GM18868 (cell line): Measurements from ENCODE around the gene ADCY4.
"Not testable (repeated sequence)": the region's sequence is repeated elsewhere in the genome, so short reads cannot be mapped to it uniquely, and the experiment has no call there.

ENCODE experiments used
- ATAC-seq: cut with Tn5 transposase; IDR thresholded peaks from one replicate; pipeline ENCODE4 v1.9.1; 2021; ENCODE audit warnings: mild to moderate bottlenecking, moderate library complexity; ENCODE audit not compliant: unreplicated experiment

The ADCY4 gene

GRCh38 chr14:24340606-24341005 is 5.7 kb upstream of the ADCY4 start:
- ATAC-seq, result no peak

DNA sequence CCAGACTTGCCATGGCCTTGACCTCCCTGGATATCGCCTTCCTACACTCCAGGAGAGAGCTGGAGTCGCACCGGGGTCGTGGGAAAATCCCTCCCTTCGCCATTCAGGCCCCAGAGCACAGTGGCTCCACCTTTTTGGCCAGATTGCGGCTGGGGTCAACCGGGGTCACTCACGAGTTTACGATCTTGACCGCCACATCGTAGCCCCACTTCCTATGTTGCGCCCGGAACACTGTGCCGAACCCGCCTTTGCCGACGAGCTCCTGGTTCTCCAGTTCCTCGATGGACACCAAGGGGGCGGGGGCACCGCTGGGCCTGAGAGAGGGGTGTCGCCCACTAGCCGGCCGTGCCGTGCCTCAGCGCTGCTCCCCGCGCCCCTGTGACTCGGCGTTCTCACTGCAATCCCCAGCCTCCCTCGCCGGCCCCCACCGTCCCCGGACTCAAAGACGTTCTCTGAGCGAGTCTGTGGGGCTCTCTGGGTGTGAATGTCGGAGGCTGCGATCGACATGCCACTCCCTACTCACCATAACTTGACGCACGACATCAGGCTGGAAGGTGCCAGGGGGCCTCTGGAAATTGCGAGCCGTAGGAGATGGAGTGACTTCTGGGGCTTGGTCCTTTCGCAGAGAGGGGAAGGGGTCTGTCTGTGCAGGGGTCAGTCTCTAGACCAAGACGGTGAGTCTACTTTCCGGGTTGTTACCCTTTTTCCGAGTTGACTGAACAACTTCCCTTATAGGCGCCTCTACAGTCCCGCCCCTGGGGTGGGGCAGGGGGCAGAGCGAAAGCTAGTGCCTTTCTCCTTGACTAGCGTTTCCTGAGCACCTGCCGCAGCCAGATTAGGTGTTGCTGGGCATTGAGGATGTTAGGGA is 4.6 kb upstream of the ADCY4 start, which contains the start of gene RIPK3:
TSS of gene RIPK3 (minus strand) at position 708 of the 868 bp plus-strand sequence. CDS start at position 543, 165 bp downstream.
- peak; percentile 95 for ATAC-seq

- ATAC-seq, result no peak
These were observed 4.0 kb upstream of the ADCY4 start for GRCh38 chr14:24338843-24339242.

DNA sequence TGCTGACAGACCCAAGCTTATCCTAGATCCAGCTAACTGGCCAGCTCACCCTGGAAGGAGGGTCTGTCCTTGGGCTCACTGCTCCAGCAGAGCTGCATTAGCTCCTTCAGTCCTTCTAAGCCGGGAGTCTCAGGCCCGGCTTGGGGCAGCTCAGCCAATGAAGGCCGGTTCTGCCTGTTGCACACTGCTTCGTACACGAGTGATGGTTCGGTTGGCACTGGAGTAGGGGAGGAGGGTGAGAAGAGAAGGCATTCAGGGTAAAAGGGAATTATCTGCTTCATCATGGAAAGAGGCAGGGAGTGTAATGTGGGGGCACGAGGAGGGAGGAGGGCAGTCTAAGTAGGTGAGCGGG is 2.9 kb upstream of the ADCY4 start:
- ATAC-seq, result no peak

GRCh38 chr14:24337144-24337823 is 2.4 kb upstream of the ADCY4 start:
- no peak for ATAC-seq

DNA sequence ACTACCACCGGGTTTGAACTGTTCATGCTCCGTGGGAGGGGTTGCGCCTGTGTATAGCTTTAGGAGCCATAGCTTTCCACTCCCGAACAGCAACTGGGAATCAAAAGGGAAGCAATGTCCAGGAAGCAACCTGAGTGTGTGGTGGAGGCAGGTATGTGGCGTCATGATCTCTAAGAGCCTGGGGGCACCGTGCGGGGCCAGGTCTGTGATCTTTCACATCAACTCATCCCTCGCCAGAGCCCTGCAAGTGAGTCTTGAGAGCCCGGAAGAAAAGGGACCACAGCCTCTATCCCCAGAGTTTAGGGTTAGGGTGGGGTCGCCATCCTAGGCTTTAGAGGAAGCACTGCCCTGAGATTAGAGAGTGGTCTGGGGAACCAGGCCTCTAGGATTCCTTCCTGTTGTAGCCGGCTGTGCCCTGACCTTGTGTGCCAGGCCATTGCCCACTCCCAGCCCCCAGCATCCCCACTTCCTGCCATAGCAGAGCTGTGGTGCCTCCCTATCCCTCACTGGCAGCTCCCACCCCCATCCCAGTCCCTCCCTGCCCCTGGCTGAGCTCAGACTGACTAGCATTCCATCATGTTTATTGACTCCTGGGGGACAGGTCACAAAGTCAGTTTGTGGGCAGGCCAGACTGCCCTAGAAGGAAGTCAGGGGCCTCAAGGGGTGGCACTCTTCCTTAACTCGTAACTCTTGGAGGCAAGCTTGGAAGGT is 745 bp upstream of the ADCY4 start:
- ATAC-seq, result no peak

GRCh38 chr14:24332268-24332993 is 2.4 kb downstream of the ADCY4 start:
- ATAC-seq, result peak; percentile 89

DNA sequence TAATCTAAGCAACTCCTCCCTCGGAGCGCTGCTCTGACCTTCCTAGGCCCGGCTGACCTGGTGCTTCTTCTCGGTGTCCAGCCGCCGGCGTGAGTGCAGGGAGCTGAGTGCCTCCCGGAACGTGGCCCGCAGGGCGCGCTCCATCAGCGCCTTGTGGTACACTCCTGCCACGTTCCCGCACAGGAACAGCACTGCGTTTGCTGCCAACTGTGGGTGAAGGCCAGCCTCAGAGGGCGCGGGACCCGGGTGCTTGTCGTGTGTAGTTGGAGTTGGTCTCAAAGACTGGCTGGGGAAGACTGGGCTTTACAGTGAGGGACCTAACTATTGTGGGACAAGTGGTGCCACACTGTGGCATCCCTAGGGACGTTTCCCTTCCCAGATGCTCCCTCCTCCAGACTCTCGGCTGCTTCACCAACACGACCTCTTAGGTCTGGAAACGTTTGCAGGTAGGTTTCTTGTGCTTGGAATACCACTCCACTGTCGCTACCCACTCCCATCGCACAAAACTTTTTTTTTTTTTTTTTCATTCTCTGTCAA is 3.1 kb downstream of the ADCY4 start:
- no peak for ATAC-seq

- no peak for ATAC-seq
These were observed 3.7 kb downstream of the ADCY4 start for GRCh38 chr14:24330973-24331674.

DNA sequence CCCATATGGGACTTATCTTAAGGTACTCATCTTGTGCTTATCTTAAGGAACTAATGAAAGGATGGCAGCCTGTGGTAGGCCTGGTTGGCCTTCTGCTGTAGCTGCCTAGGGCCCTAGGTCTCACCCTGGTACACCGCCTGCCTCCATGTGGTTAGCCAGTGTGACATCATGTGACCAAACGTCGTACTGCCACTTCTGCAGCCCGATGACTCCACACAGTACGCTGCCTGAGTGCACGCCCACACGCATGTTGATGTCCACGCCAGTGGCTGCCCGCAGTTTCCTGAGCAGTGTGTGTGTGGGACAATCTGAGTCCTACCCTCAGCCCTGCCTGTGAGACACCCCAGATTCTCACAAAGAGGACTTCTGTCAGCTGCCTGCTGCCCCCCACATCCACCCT is 5.1 kb downstream of the ADCY4 start:
- no peak for ATAC-seq

- ATAC-seq, result no peak
These were observed 5.7 kb downstream of the ADCY4 start for GRCh38 chr14:24329073-24329663.

DNA sequence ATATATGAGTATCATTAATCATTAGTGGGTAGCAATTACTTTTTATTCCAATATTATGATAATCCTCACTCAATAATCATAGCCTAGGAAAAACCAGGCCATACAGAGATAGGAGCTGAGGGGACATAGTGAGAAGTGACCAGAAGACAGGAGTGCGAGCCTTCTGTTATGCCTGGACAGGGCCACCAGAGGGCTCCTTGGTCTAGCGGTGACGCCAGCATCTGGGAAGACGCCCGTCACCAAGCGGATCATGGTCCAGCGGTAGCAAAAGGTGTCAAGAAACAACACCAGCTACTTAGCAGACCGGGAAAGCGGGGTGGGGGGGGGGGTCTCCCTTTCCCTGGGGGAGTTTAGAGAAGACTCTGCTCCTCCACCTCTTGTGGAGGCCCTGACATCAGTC is 7.0 kb downstream of the ADCY4 start:
- ATAC-seq, result not testable (repeated sequence)

GRCh38 chr14:24327303-24327702 is 7.6 kb downstream of the ADCY4 start:
- ATAC-seq, result no peak

- no peak for ATAC-seq
These were observed 8.9 kb downstream of the ADCY4 start for GRCh38 chr14:24325963-24326362.

DNA sequence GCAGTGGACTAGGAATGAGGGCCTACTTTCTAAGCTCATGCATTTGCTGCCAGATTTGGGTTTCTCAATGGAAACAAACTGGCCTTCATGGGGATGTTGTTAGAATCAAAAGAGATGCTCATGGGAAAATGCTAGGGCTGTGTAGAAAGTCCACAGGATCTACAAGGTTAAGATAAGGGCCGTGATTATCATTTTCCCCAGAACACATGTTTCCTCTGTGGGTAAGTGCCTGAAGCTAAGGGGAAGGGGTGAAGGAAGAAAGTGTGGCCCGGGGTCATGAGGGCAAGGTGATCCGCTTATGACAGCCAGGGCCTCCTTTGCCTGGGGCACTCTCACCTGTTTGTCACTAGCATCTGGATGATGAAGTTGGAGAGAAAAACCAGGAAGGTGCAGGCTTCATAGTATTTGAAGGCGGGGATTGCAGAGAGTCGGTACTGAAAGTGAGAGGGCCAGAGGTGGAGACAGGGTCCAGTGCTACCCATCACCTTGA is 9.8 kb downstream of the ADCY4 start:
- no peak for ATAC-seq

DNA sequence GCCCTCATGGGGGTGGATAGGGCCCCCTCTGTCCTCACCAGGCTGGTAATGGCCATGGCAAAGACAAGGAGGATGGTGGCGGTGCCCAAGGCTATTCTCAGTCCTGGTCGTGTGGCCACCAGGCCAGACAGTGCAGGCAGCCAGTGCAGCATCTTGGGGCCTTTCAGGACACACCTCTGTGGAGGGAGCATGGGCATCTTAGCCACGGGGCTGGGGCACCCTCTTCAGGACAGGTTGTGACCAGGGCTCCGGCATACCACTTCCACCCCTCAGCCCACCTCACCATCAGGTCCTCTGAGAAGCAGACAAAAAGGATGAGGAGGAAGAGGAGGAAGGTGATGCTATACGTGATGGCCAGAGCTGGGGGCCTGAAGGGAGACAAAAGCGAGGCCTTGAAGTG is 10.8 kb downstream of the ADCY4 start:
- ATAC-seq, result no peak

DNA sequence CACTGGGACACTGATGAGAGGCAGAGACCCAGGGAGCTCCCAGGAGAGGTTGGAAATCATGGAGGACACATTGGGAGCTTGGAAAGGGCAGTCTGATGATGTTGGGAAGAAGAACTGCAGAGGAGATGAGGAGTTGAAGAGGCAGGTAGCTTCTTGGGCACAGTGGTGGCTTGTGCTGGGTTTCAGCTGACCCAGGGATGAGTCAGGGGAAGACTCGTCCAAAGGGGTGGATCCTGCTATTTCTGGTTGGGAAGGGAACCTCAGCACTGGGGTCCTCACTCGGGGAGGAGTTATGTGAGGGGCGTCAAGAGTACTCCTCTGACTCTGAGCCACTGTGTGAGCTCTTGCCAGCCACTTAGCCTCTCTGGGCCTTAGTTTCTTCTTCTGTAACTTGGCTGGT is 11.5 kb downstream of the ADCY4 start:
- ATAC-seq, result no peak

- no peak for ATAC-seq
These were observed 12.2 kb downstream of the ADCY4 start for GRCh38 chr14:24322672-24323071.

GRCh38 chr14:24321212-24321975 is 13.5 kb downstream of the ADCY4 start:
- ATAC-seq, result no peak
